HG02970 (cell line): Measurements from ENCODE around the gene SLC35E1.
"Not testable (repeated sequence)": the region's sequence is repeated elsewhere in the genome, so short reads cannot be mapped to it uniquely, and the experiment has no call there.

Experiments
- ATAC-seq: cut with Tn5 transposase; IDR thresholded peaks from one replicate; pipeline ENCODE4 v1.9.1; 2021; ENCODE audit warnings: mild to moderate bottlenecking, moderate library complexity, moderate number of reproducible peaks; ENCODE audit not compliant: unreplicated experiment, low FRiP score

The SLC35E1 gene

GRCh38 chr19:16561382-16561781 lies 10.8 kb downstream of the SLC35E1 start:
- no peak for ATAC-seq

GRCh38 chr19:16559780-16560276 lies 12.4 kb downstream of the SLC35E1 start:
- ATAC-seq, result no peak

DNA sequence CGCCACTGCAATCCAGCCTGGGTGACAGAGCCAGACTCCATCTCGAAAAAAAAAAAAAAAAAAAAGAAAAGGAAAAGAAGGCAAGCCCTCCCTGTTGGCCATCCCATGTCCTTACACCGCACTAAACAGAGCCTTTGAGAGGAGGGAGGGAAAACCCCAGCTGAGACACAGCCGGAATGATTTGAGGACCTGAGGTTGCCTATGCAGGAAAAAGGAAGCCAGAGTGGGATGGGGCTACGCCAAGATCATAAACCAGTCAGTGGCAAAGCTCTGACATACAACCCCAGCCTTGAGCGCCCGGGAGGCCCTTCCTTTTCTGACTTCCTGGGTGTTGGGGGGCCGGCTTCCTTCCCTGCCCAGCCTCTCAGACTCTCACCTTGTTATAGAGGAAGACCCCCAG lies 17.4 kb downstream of the SLC35E1 start:
- ATAC-seq, result no peak

GRCh38 chr19:16551902-16552301 lies 20.3 kb downstream of the SLC35E1 start:
- not testable (repeated sequence) for ATAC-seq

- ATAC-seq, result no peak
These were observed 23.3 kb downstream of the SLC35E1 start for GRCh38 chr19:16548956-16549355.

DNA sequence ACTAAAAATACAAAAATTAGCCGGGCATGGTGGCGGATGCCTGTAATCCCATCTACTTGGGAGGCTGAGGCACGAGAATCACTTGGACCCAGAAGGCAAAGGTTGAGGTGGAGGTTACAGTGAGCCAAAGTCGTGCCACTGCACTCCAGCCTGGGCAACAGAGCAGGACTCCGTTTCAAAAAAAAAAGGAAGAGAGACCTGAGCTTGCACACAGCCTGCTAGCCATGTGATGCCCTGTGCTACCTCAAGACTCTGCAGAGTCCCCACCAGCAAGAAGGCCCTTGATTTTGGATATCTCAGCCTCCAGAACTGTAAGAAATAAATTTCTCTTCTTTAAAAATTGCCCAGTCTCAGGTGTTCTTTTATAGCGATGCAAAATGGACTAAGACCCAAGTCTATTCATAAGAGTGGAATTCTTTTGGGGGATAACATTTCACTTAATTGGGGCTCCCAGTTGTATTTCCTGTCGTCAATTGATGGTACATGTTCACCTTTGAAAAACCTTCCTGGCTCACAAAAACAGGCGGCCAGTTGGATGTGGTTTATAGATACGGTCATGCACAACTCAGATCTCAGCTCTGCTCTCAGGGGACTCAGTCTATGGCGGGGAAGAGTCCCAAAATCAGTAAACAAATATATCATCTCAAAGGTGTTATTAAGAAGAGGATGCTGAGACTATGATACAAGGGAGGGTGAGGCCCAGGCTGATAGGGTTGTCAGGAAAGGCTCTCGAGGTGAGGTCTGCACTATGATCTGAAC lies 27.6 kb downstream of the SLC35E1 start:
- ATAC-seq, result no peak

GRCh38 chr19:16543734-16544133 lies 28.5 kb downstream of the SLC35E1 start:
- not testable (repeated sequence) for ATAC-seq

DNA sequence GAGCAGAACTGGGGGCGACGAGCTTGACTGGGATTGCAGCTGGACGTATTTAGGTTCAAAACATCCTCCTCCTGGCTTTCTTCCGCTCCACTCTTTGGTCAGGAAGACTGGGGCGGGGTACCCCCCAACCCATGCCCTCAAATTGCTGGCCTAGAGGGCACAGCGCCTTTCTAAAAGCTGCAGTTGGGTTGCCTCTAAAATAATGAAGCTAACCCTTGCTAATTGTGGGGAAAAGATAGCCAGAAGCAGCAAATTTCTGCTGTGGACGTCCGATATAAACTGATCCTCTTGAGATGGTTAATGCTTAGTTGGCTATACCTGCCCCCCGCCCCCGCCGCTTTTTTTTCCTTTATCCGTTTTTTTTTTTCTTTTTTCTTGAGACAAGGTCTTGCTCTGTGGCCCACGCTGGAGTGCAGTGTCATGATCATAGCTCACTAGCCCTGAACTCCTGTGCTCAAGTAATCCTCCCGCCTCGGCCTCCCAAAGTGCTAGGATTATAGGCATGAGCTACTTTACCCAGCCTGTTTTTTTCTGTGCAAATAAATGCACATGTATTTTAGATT lies 29.2 kb downstream of the SLC35E1 start:
- ATAC-seq, result no peak

DNA sequence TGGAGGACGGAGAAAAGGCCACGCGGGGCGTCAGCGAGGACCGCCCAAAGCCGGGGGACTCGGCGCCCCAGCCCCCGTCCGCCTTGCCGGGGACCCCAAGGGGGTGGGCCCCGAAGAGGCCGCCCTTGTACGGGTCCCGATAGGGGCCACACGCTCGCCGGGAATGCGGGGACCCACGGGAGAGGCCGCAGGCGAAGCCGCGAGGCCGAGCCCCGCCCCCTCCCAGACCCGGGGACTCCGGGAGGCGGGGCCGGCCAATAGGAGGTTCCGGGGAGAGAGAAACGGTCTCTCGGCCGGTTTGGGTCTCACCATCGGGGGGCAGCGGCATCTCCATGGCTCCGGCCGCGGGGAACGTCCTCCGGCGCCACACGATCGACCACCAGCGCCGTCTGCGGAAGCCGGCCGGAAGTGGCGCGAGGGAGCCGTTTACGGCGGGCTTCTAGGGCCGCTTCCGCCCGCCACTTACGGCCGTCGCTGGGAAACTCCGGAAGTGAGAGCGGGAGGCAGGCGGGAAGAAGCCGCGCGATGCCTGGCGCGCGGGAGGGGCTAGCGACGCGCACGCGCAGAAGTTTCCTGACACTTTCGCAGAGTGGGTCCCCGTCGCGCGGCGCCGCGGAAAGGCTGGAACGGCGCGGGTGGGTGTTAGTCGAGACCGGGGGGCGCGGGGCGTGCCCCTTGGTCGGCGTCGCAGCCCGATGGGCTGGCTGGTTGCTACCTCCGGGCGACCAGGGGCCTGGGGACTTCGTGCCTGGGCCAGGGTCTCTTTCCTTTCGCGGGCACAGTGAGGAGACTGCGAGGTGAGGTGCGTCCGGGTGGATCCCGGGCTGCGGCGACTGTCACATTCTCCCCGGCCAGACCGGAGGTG lies 29.9 kb downstream of the SLC35E1 start, which contains the start of gene CHERP:
TSS of gene CHERP (minus strand) at position 393 of the 865 bp plus-strand sequence. CDS start at position 334, 59 bp downstream.
- peak; percentile 86 for ATAC-seq

GRCh38 chr19:16541526-16542044 lies 30.6 kb downstream of the SLC35E1 start:
- no peak for ATAC-seq

- ATAC-seq, result no peak
These were observed 31.3 kb downstream of the SLC35E1 start for GRCh38 chr19:16540948-16541347.

GRCh38 chr19:16537111-16537510 lies 35.1 kb downstream of the SLC35E1 start:
- ATAC-seq, result no peak

- no peak for ATAC-seq
These were observed 36.1 kb downstream of the SLC35E1 start for GRCh38 chr19:16536130-16536529.

DNA sequence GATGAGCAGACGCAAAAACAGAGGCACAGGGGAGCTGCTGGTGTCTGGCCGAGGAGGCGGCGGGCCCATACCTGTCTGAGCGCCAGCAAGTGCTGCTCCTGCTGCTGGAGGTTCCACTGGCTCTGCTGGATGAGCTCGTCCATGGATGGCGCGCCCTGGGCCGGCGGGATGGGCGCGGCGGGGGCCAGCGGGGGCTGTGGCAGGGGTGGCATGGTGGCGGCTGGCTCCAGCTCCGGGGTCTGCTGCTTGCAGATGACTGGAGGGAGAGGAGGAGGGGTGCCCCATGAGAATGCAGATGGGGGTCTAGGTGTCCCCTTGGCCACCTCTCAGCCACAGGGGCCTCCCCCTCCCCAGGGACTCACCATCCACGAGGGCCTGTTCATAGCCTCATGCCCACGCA lies 36.8 kb downstream of the SLC35E1 start:
- ATAC-seq, result no peak

GRCh38 chr19:16532440-16533234 lies 39.6 kb downstream of the SLC35E1 start:
- ATAC-seq, result no peak

DNA sequence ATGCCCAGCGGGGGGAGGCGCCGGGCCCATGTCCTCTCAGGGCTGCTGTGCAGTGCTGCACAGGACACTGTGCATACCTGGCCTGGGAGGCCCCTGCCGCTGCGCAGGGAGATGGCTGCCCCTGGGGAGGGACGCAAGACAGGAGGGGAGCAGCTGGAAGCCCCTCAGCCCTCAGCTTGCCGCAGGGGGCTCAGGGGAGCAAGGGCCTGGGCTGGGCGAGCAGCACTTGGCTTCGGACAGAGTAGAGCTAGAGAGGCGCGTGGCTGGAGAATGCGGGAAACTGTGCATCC lies 40.9 kb downstream of the SLC35E1 start:
- no peak for ATAC-seq

GRCh38 chr19:16530540-16531379 lies 41.5 kb downstream of the SLC35E1 start:
- ATAC-seq, result no peak

GRCh38 chr19:16529466-16530144 lies 42.6 kb downstream of the SLC35E1 start:
- ATAC-seq, result no peak
